ENCODE measurements around the gene PRDM16. TPM values are rescaled to one million over a fixed set of nuclear protein-coding genes. Genes with fewer than 3 reads are reported as not detected.

Gene PRDM16
- total and polyA plus RNA-seq, 4 donors: 0.05 to 0.67 (median 0.19) TPM

- no peak for TF ChIP-seq NR2F2 (IDR thresholded peaks at IDR 0.05)
- TF ChIP-seq RXRA (IDR thresholded peaks at IDR 0.05): no peak
- TF ChIP-seq TAF1 (conservative IDR thresholded peaks at IDR 0.05): no peak
- no peak for TF ChIP-seq EGR1 (IDR thresholded peaks at IDR 0.05; ENCODE audit: low read depth in 2 of 2)
- no peak for TF ChIP-seq MAX (IDR thresholded peaks at IDR 0.05)
- TF ChIP-seq YY1 (IDR thresholded peaks at IDR 0.05): no peak
- TF ChIP-seq SP1 (IDR thresholded peaks at IDR 0.05): no peak
- TF ChIP-seq JUND (IDR thresholded peaks at IDR 0.05): no peak
- TF ChIP-seq FOXA2 (IDR thresholded peaks at IDR 0.05): no peak
- no peak for TF ChIP-seq ZBTB33 (IDR thresholded peaks at IDR 0.05)
- no peak for TF ChIP-seq HNF4G (IDR thresholded peaks at IDR 0.05)
Observed at GRCh38 chr1:3120140-3120539, 51.1 kb downstream of the PRDM16 start (continued).

GRCh38 chr1:3120994-3121393 is 52.0 kb downstream of the PRDM16 start:
- TF ChIP-seq RAD21 (IDR thresholded peaks at IDR 0.05) (no peak), HNF4A (conservative IDR thresholded peaks at IDR 0.05) (no peak), FOXA2 (IDR thresholded peaks at IDR 0.05) (no peak), MAX (IDR thresholded peaks at IDR 0.05) (no peak), ATF3 (IDR thresholded peaks at IDR 0.05) (no peak), EGR1 (IDR thresholded peaks at IDR 0.05; ENCODE audit: low read depth in 2 of 2) (no peak), ZBTB33 (IDR thresholded peaks at IDR 0.05) (no peak), GABPA (IDR thresholded peaks at IDR 0.05 in 1 of 2, conservative IDR thresholded peaks at IDR 0.05 in 1 of 2) (no peak), CTCF (IDR thresholded peaks at IDR 0.05; ENCODE audit: low read depth, low read length, missing input control) (no peak), RXRA (IDR thresholded peaks at IDR 0.05) (no peak), TAF1 (conservative IDR thresholded peaks at IDR 0.05) (no peak), JUND (IDR thresholded peaks at IDR 0.05) (no peak)
- Histone ChIP-seq H3K4me1 (ENCODE audit: control insufficient read depth in 4 of 4, insufficient read depth in 4 of 4, low read length in 3 of 4) (peaks cover 11 to 24% (median 23%) of the 10 kb centered on the region in 4 donors), H3K9me3 (ENCODE audit: control insufficient read depth in 4 of 4, low read length in 3 of 4) (no peaks in the 10 kb centered on the region), H3K4me3 (ENCODE audit: low read depth in 1 of 3, low read length in 3 of 3) (no peak overlapping the region), H3K36me3 (ENCODE audit: control insufficient read depth in 4 of 4, insufficient read depth in 3 of 4, low read depth in 1 of 4, low read length in 3 of 4) (no peaks in the 10 kb centered on the region), H3K9ac (ENCODE audit: low read depth in 1 of 2, low read length in 2 of 2) (no peak overlapping the region), H3K27me3 (ENCODE audit: control insufficient read depth in 4 of 4, insufficient read depth in 4 of 4, low read length in 3 of 4) (no peaks in the 10 kb centered on the region), H3K27ac (ENCODE audit: low read depth in 1 of 2, low read length in 2 of 2) (no peak overlapping the region)
- no peak for DNase-seq (ENCODE audit: low spot score)
- 90% methylated on average over 14 of the region's 14 CpGs for WGBS
